K562 (cell line): ENCODE results near the gene DNAI1. TPM values are rescaled to one million over a fixed set of nuclear protein-coding genes. Genes with fewer than 3 reads are reported as not detected.

Experiments
- ARID3B ChIP-seq: fragments of 250-450 bp; sonication (Bioruptor Pico); IDR thresholded peaks from 2 replicates; pipeline ENCODE4 v1.4.0; 2020; ENCODE audit warnings: borderline replicate concordance
- CBX1 ChIP-seq: sonication (generic); IDR thresholded peaks from 2 replicates; pipeline ENCODE4 v1.6.1; 2016; ENCODE audit warnings: antibody characterized with exemption, low read depth, mild to moderate bottlenecking
- CEBPG ChIP-seq, 3 experiments: fragments of 200-800 bp in 1 of 3; sonication (Bioruptor generic) in 1 of 3; sonication (generic) in 1 of 3; formaldehyde crosslinking in 1 of 3; IDR thresholded peaks in 2 of 3; conservative IDR thresholded peaks in 1 of 3; 2 replicates each; pipeline versions ENCODE4 v1.6.1 to v1.8.0; 2016 to 2022; ENCODE audit warnings: missing compliant biosample characterization in 2 of 3, missing genetic modification characterization in 2 of 3, mild to moderate bottlenecking in 1 of 3, missing genetic modification reagents in 1 of 3
- DEAF1 ChIP-seq: fragments of 450-650 bp; formaldehyde crosslinking; IDR thresholded peaks from 2 replicates; pipeline ENCODE4 v1.4.0; 2020; ENCODE audit warnings: mild to moderate bottlenecking, moderate library complexity
- ETS2 ChIP-seq: IDR thresholded peaks from 2 replicates; pipeline ENCODE4 v1.6.1; 2016; ENCODE audit warnings: borderline replicate concordance, missing genetic modification characterization, mild to moderate bottlenecking, moderate library complexity, missing compliant biosample characterization; ENCODE audit not compliant: poor library complexity, severe bottlenecking
- FOXJ3 ChIP-seq: sonication (generic); formaldehyde crosslinking; IDR thresholded peaks from 2 replicates; pipeline ENCODE4 v1.4.0; 2020; ENCODE audit warnings: mild to moderate bottlenecking, missing genetic modification reagents
- GTF2E2 ChIP-seq: fragments of 200-800 bp; sonication (Bioruptor generic); IDR thresholded peaks from 2 replicates; pipeline ENCODE4 v1.6.1; 2016; ENCODE audit warnings: missing genetic modification characterization, missing compliant biosample characterization
- ILK ChIP-seq: fragments of 450-650 bp; IDR thresholded peaks from 2 replicates; pipeline ENCODE4 v1.6.1; 2016; ENCODE audit warnings: missing genetic modification characterization, low read depth, mild to moderate bottlenecking, missing compliant biosample characterization, moderate library complexity, borderline replicate concordance
- RAD21 ChIP-seq, 2 experiments: fragments of 250-450 bp in 1 of 2; fragments of 450-650 bp in 1 of 2; sonication (Bioruptor Pico) in 1 of 2; formaldehyde crosslinking in 1 of 2; IDR thresholded peaks in 1 of 2; conservative IDR thresholded peaks in 1 of 2; 2 replicates each; pipeline versions ENCODE4 v1.4.0 to v1.8.0; 2020 to 2022; ENCODE audit warnings: mild to moderate bottlenecking in 2 of 2, moderate library complexity in 1 of 2
- RBM34 ChIP-seq: fragments of 200-400 bp; formaldehyde crosslinking; IDR thresholded peaks from 2 replicates; pipeline ENCODE4 v1.6.1; 2018; ENCODE audit warnings: low read length, borderline replicate concordance; ENCODE audit not compliant: insufficient read depth
- SIN3A ChIP-seq, 2 experiments: fragments of 150-350 bp in 1 of 2; IDR thresholded peaks; 2 replicates each; pipeline ENCODE4 v1.6.1; 2011 to 2016; ENCODE audit warnings: borderline replicate concordance in 2 of 2, low read depth in 2 of 2, low read length in 2 of 2, mild to moderate bottlenecking in 2 of 2, moderate library complexity in 2 of 2; ENCODE audit not compliant: control insufficient read depth in 1 of 2
- SLC30A9 ChIP-seq: fragments of 250-450 bp; sonication (Bioruptor Pico); IDR thresholded peaks from 2 replicates; pipeline ENCODE4 v1.8.0; 2022; ENCODE audit warnings: mild to moderate bottlenecking, moderate library complexity
- TGIF2 ChIP-seq: sonication (generic); formaldehyde crosslinking; IDR thresholded peaks from 2 replicates; pipeline ENCODE4 v1.8.1; 2022; ENCODE audit warnings: mild to moderate bottlenecking, missing genetic modification reagents, moderate library complexity
- XRCC4 ChIP-seq: IDR thresholded peaks from one replicate; pipeline ENCODE4 v1.6.1; 2011; ENCODE audit not compliant: insufficient read depth, insufficient read length; ENCODE audit errors: extremely low read depth
- ZNF121 ChIP-seq: sonication (generic); formaldehyde crosslinking; conservative IDR thresholded peaks from 2 replicates; pipeline ENCODE4 v1.8.0; 2022; ENCODE audit warnings: missing genetic modification reagents
- ZNF311 ChIP-seq: fragments of 250-450 bp; sonication (Bioruptor Pico); IDR thresholded peaks from 2 replicates; pipeline ENCODE4 v1.4.0; 2020; ENCODE audit warnings: mild to moderate bottlenecking, moderate library complexity
- polyA plus RNA-seq, 8 experiments: library from polyadenylated mRNA; depleted of rRNA in 4 of 8; stranded (reverse) in 5 of 8; unstranded in 3 of 8; fragments of >200 nt; fragmentation: Nextera tagmentation in 2 of 8; fragmentation: Illumina TruSeq in 1 of 8; extraction: Ambion mirVana in 2 of 8; extraction: Trizol in 1 of 8; gene quantifications; 2 replicates each; pipeline versions ENCODE4 v1.2.1 to v1.2.3, GENCODE V29; 2011 to 2014; ENCODE audit warnings: inconsistent platforms in 1 of 8, missing spikeins in 1 of 8
- total RNA-seq, 7 experiments: library from RNA; depleted of rRNA in 6 of 7; stranded (reverse); fragments of >200 nt in 6 of 7; fragmentation: Illumina TruSeq in 2 of 7; extraction: Trizol in 2 of 7; gene quantifications; 2 replicates each; pipeline versions ENCODE4 v1.2.1 to v1.2.3, GENCODE V29; 2011 to 2021; ENCODE audit warnings: low replicate concordance in 1 of 7
- TF ChIP-seq, protein P1 (sequence below): fragments of 450-650 bp; IDR thresholded peaks from 2 replicates; pipeline ENCODE4 v1.6.1; 2016; ENCODE audit warnings: antibody characterized with exemption
- TF ChIP-seq, protein P2 (sequence below): IDR thresholded peaks from 2 replicates; pipeline ENCODE4 v1.6.1; 2014; ENCODE audit warnings: antibody characterized with exemption

The DNAI1 gene
- total and polyA plus RNA-seq, 9 of the 15 experiments (the other 6 are each of a cell fraction or from before 2014, with no cell fraction given): 0.01 to 0.17 (median 0.04) TPM; not detected in 6

- no peak for TF ChIP-seq ETS2 (tag)
- TF ChIP-seq ZNF311: no peak
- TF ChIP-seq RAD21 (CRISPR knock-in tag; conservative IDR thresholded peaks at IDR 0.05 in 1 of 2, IDR thresholded peaks at IDR 0.05 in 1 of 2): no peak
- TF ChIP-seq XRCC4: no peak
- TF ChIP-seq FOXJ3: no peak
- TF ChIP-seq SIN3A (IDR thresholded peaks at IDR 0.05; ENCODE audit: borderline replicate concordance in 2 of 2, control insufficient read depth in 1 of 2, low read depth in 2 of 2, low read length in 2 of 2): peak; percentile 58 to 70; a peak in 2 of 4 replicates
- TF ChIP-seq RBM34: no peak
- TF ChIP-seq SLC30A9 (CRISPR knock-in tag): no peak
- TF ChIP-seq, protein P1, sequence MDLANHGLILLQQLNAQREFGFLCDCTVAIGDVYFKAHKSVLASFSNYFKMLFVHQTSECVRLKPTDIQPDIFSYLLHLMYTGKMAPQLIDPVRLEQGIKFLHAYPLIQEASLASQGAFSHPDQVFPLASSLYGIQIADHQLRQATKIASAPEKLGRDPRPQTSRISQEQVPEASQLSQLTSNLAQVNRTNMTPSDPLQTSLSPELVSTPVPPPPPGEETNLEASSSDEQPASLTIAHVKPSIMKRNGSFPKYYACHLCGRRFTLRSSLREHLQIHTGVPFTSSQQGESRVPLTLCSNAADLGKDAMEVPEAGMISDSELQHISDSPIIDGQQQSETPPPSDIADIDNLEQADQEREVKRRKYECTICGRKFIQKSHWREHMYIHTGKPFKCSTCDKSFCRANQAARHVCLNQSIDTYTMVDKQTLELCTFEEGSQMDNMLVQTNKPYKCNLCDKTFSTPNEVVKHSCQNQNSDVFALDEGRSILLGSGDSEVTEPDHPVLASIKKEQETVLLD: no peak
- TF ChIP-seq GTF2E2 (tag): no peak
- TF ChIP-seq CBX1: no peak
- TF ChIP-seq ILK (tag): no peak
- TF ChIP-seq DEAF1 (CRISPR knock-in tag): no peak
- no peak for TF ChIP-seq CEBPG (CRISPR knock-in tag; IDR thresholded peaks at IDR 0.05)
- no peak for TF ChIP-seq CEBPG (tag; conservative IDR thresholded peaks at IDR 0.05 in 1 of 2, IDR thresholded peaks at IDR 0.05 in 1 of 2)
- TF ChIP-seq ZNF121 (CRISPR knock-in tag): no peak
- TF ChIP-seq ARID3B (CRISPR knock-in tag): no peak
- no peak for TF ChIP-seq TGIF2 (CRISPR knock-in tag)
- TF ChIP-seq, protein P2, sequence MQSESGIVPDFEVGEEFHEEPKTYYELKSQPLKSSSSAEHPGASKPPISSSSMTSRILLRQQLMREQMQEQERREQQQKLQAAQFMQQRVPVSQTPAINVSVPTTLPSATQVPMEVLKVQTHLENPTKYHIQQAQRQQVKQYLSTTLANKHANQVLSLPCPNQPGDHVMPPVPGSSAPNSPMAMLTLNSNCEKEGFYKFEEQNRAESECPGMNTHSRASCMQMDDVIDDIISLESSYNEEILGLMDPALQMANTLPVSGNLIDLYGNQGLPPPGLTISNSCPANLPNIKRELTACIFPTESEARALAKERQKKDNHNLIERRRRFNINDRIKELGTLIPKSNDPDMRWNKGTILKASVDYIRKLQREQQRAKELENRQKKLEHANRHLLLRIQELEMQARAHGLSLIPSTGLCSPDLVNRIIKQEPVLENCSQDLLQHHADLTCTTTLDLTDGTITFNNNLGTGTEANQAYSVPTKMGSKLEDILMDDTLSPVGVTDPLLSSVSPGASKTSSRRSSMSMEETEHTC: no peak
These were observed at the start of gene DNAI1, which contains the start of gene FAM219A (continued) for GRCh38 chr9:34458013-34458958.
